GM12892 (cell line): ENCODE results near the gene VPS4B.

ENCODE experiments used
- POLR2A ChIP-seq: IDR thresholded peaks from 2 replicates; pipeline ENCODE4 v1.6.1; 2011; ENCODE audit warnings: low read depth, low read length, control low read depth
- POLR2AphosphoS5 ChIP-seq: IDR thresholded peaks from 2 replicates; pipeline ENCODE4 v1.6.1; 2011; ENCODE audit warnings: low read depth, low read length, control low read depth
- TAF1 ChIP-seq: IDR thresholded peaks from 2 replicates; pipeline ENCODE4 v1.6.1; 2011; ENCODE audit warnings: low read depth, mild to moderate bottlenecking, control low read depth, low read length, borderline replicate concordance

GRCh38 chr18:63431180-63431579, 8.9 kb upstream of the VPS4B start:
- TF ChIP-seq TAF1 (no peak), POLR2A (no peak), POLR2AphosphoS5 (no peak)
